Mesenteric fat pad (tissue), 1 donor: Measurements from ENCODE around the gene DDO. TPM values are rescaled to one million over a fixed set of nuclear protein-coding genes. Genes with fewer than 3 reads are reported as not detected.
"Not testable (repeated sequence)": the region's sequence is repeated elsewhere in the genome, so short reads cannot be mapped to it uniquely, and the experiment has no call there.

ENCODE experiments used
- DNase-seq: peaks from one replicate; pipeline ENCODE4 v3.0.0-alpha.2; 2020; ENCODE audit warnings: low spot score
- long read RNA-seq: library from polyadenylated mRNA; unstranded; transcript quantifications from one replicate; pipeline ENCODE4 v2.0.0, GENCODE V29; 2020
- total RNA-seq: library from RNA; stranded (reverse); fragmentation: NEBNext Ultra II Directional; extraction: Animal tissue kit (Norgen Biotek cat#: 25700); gene quantifications from one replicate; pipeline ENCODE4 v1.2.1, GENCODE V29; 2021
- donor health status: DM: yes; HTN: yes; CAD: no.

DDO gene, protein sequence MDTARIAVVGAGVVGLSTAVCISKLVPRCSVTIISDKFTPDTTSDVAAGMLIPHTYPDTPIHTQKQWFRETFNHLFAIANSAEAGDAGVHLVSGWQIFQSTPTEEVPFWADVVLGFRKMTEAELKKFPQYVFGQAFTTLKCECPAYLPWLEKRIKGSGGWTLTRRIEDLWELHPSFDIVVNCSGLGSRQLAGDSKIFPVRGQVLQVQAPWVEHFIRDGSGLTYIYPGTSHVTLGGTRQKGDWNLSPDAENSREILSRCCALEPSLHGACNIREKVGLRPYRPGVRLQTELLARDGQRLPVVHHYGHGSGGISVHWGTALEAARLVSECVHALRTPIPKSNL
- 3.2 TPM for total RNA-seq
- long read RNA-seq, transcript DDO-201 (4 exons, 1,953 nt) = minor isoform, 6 of 22 reads
- long read RNA-seq, transcript DDO-202 (5 exons, 2,130 nt) = major isoform, 13 of 22 reads
- long read RNA-seq, partial matches to known transcripts = 2 of 22 reads
- long read RNA-seq, other reads (novel, unspliced or antisense) = 1 of 22 reads

DNA sequence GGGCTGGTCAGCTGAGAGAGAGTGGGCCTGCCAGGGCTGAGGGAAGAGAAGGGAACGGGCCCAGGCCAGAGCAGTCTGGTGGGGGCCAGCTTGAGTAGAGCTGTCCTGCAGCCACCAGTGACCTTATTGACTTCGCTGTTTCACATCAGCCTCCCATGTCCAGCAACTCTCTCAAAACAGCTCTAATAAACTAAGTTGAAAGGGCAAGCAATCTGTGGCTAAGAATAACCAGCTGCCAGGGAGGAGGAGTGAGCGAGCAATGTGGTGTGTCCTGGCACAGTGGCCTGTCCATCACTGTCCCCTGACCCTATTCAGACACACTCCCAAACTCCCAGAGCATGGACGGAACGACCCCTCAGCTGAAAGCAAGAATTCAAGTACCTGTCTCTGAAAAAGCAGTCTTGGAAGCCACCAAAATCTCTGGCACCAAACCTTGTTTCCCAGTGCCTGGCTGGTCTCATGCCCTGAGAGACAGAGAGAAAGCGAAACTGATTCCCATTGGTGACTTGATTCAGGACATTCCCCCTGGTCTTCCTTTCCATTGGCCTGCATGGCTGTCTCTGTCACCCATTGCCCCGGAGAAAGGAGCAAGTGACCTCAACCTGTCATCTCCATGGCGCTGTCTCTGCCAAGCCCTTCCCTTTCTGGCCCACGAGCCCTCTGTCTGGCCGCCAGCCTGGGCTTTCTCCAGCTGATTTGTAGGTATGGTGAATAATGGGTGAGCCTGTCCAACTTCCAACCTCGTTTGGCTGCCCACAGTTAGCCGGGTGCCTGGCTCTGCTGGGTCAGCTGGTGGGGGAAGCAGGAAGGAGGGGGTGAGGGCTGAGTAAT, at the start of gene DDO:
TSS of gene DDO (minus strand) at position 490 of the 831 bp plus-strand sequence. CDS start 2,113 bp downstream, outside the sequence.
- DNase-seq = no peak

DNA sequence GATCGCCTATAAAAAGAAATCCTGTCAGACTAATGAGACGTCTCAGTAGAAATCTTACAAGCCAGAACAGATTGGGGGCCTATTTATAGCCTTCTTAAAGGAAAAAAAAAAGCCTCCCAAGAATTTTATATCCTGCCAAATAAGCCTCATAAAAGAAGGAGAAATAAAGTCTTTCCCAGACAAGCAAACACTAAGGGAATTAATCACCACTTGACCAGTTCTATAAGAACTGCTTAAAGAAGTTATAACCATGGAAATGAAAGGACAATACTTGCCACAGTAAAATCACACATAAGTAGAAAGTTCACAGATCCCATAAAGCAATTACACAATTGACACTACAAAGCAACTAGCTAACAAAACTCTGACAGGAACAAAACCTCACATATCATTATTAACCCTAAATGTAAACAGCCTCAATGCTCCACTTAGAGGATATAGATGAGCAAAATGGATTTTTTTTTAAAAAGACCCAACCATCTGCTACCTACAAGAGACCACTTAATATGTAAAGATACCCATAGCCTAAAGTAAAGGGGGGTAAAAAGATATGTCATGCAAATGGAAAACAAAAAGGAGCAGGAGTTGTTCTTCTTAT, 47.6 kb upstream of the DDO start:
- no peak for DNase-seq

DNA sequence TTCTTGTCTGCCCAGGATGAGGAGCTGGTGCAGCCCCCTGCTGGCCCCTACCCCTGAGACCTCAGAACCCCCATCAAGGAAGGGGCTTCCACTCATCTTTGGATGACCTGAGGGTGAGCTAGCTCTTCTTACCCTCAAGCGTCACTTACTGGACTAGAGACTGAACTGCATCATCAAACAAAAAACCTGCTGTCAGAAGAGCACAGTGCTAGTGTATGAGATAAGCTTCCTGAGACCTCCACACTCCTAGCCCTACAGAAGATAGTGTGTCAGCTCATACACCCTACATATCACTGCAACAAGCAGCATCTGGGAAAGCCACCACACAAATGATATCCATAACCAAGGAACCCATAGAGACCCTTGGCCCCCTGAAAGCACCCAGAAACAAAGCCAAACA, 46.0 kb upstream of the DDO start:
- DNase-seq = no peak

DNA sequence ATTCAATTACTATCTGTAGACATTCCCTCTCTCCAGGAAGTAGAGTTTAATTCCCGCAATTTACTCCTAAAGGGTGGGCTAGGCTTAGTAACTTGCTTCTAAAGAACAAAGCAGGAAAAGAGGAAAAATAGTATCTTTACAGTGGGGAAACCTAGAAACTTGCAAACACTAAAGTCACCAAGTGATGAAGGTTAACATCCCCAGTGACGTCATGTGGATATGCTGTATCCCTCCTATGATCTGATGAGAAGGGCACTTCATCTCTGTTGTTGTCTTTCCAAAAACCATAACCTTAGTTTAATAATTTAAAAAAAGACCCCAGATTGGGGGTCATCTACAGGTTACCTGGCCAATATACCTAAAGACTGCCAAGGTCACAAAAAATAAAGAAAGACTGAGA, 43.8 kb upstream of the DDO start:
- DNase-seq = no peak

DNA sequence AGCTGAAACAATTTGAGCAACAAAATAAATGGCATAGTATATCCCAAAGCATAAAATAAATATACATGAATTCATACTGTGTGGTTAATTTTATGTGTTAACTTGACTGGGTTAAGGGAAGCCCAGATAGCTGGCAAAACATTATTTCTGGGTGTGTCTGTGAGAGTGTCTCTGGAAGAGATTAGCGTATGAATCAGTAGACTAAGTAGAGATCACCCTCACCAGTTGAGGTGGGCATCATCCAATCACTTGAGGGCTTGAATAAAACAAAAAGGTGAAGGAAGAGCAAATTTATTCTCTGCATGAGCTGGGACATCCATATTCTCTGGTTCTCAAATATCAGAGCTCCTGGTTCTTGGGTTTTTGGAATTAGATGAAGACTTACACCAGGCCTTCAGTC, 43.1 kb upstream of the DDO start:
- no peak for DNase-seq

DNA sequence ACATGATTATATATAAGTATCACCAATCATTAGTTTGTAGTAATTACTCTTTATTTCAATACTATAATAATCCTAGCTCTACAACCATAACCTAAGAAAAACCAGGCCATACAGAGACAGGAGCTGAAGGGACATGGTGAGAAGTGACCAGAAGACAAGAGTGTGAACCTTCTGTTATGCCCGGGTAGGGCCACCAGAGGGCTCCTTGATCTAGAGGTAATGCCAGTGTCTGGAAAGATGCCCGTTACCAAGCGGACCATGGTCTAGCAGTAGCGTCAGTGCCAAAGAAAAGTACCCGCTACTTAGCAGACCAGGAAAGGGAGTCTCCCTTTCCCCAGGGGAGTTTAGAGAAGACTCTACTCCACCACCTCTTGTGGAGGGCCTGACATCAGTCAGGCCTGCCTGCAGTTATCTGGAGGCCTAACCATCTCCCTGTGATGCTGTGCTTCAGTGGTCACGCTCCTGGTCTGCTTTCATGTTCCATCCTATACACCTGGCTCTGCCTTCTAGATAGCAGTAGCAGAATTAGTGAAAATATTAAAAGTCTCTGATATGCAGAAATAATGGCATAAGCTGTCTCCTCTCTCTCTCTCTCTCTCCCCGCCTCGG, 42.3 kb upstream of the DDO start:
- DNase-seq = not testable (repeated sequence)

DNA sequence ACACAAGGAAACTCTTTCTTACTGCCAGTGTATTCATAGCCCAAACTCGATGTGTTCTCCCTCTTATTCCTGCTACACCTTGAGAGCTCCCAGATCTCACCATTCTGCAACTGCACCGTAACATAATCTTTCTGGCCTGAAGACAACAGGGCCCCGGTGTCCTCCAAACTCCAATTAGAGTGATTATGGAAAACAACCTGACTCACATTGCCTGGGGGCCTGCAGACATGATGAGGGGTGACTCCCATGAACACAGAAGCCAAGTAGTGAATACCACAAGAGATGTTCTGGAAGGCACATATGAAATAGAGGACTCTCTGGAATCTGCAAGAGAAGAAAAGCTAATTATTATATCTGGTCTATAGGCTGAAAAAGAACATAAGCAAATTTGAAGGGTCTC, 41.3 kb upstream of the DDO start:
- no peak for DNase-seq

DNA sequence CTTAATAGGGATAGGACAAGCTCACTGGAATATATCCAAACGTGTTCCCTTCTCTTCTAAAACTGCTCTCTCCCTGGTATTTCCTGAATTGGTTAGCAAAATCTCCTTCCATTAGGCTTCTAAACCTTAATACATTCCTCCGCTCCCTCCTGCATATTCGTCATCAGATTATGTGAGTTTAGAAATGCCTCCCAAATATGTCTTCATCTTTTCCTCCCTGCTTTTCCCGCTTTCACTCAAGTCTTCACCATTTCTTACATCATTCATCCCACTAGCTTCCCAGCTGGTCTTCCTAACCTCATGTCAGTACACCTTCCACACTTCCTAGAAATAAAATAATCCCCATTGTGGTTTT, 34.1 kb upstream of the DDO start:
- DNase-seq = no peak

DNA sequence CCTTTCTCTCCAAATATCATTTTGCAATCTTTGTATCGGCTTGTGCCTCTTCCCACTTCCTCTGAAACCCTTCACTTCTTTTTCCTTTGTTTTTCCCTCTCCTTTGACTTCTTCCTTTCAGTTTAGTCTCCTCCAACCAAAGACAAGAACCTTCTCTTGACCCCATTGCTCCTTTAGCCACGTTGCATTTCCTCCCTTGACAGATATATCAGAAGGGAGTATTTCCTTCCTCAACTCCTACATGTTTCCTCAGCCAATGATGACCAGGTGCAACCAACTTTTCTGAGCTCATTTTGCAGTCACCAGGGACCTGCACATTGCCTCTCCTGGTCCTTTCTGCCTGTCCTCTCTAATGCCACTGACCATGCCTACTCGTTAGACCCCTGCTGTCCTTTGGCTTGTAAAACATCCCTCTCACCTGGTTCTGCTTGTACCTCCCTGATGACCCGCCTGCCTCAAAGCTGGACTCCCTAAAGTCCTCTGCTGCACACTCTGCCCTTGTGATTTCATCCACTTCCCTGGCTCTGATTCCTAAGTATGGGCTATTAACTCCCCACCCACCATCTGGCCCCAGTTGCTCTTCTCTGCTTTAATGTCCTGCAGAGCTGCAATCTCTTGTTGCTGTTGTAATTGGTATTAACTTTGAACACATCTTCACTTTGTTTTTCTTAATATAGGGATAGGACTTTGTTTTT, 33.6 kb upstream of the DDO start:
- no peak for DNase-seq

DNA sequence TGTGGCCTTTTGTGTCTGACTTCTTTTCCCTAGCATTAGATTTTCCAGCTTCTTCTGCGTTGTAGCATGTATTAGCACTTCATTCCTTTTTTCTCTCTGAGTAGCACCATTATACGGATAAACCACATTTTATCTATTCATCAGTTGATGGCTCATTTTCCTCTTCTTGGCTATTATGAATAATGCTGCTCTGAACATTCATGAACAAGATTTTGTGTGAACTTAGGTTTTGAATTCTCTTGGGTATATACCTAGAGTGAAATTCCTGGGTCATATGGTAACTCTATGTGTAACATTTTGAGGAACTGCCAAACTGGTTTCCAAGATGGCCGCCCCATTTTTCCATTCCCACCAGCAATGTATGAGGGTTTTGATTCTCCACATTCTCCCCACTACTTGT, 32.4 kb upstream of the DDO start:
- DNase-seq = no peak

DNA sequence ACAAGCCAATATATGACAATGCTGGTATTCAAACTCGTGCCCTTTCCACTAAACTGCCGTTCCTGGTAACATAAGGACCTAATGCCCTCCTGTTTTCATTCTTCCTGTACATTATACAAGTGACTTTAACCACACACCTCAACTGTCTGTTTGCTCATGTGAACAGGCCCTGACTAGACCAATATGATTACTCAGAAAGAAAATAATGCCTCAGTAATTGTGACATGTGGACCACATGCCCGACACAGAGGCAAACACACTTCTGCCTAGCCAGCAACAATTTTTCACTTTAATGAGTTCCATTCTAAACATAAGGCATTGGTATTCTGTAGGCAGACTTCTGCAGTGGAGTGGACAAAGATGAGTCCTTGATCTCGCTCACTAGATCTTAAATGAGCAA, 31.0 kb upstream of the DDO start:
- DNase-seq = no peak

DNA sequence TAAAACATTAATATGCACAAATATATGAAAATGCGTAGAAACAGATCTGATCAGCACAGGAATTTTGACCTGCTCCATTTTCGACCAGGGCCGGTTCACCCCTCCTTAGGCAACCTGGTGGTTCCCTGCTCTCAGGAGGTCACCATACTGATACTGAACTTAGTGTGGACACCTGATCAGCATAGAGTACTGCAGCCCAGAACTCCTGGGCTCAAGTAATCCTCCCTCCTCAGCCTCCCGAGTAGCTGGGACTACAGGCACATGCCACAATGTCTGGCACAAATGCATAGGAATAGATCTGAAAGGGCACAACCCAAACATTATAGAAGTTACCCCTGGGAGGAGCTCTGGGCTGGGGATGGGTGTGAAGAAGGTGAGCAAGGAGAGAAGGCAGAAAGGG, 24.7 kb upstream of the DDO start:
- DNase-seq = no peak

DNA sequence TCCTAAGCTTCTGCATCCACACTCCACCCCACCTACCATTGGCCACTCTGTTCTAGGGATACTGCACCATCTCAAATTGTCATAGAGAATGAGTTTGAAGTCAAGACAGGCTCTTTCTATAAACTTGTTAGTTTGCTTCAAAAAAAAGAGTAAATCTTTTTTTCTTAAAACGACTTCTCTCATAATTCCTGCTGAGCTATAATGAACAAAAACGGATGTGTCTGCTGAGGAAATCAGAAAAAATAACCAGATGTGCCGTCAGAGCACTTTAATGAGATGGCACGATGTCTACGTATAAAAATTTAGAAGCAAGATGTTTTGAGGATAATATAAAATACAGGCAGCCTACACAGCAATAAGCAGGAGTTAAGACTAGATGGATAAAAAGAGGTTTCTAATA, 24.0 kb upstream of the DDO start:
- no peak for DNase-seq

DNA sequence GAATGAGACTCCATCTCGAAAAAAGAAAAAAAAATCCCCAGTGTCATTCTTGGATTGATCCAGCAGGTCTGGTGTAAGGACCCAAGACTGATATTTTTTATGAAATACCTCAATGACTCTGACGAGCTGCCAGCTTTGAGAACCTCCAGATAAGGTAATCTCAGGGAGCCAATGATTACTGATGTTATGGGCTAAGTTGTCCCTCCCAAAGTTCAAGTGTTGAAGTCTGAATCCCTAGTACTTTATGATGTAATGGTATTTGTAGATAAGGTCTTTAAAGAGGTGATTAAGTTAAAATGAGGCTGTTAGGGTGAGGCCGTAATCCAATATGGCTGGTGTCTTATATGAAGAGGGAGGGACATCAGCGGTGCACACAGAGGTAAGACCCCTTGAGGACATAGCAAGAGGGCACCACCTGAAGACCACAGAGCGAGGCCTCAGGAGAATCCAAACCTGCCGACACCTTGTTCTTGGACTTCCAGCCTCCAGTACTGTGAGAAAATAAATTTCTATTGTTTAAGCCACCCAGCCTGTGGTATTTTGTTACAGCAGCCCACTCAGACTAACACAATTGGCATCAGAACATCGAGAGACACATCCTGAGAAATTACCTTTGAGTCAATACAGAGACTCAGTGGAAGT, 19.7 kb upstream of the DDO start:
- no peak for DNase-seq

DNA sequence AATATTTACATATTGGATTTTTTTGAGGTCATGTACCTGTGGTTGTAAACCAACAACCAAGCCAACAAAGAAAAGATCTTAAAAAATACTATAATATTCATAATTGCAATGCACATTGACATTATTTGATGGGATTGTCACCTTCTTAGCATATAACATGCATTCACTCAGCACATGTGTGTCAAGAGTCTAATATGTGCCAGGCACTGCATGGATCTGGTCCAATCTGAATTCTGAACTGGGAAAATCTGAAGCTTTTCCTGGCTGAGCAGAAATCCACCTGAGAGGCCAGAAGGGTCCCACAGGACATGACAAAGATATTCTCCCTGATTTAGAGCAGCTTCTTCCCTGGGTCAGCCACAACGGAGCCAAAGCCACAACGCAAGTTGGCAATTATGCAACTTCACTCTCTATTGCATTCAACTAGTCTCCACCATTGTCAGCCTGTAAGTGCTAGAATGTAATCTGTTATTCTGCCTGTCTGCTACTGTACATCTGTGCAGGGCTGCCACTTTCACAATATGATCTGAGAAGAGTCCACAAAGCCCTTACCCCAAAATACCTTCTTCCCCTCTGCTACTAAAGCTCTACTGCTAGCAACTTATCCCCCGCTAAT, 17.0 kb upstream of the DDO start:
- no peak for DNase-seq

DNA sequence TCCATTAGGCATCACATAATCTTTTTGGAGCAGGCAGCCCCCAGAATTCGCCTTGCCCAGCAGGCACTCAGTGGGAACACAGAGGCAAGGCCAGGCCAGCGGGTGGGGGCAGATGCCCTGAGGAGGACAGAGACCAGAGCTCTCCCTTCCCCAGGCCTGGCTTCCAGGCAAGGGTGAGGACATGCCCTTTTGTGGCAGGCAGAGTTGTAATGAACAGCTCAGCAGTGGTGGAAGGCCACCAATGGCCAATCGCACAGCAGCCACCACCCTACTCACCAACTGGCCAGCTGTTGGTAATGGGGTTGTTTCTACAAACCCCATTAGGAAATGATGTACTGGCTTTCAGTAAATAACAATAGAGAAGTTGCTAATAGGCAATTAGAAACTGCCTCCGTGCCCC, 15.4 kb upstream of the DDO start:
- no peak for DNase-seq

DNA sequence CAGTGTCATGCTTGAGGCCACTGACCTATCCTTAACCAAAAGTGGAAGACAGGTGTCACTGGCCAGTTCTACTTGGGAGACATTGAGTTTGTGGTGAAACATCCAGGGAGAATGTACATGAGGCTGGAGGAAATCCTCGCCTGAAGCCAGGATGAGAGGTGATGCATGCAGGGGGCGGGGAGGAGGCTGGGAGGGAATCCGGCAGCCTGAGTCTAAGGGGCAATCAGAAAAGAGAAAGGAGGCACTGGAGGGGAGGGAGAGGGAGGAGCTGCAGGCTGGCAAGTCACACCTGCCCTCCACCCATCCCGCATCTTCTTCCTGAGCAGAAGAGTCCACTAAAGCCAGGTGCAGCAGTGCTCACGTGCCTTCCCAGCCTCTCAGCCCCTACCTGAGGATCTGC, 14.9 kb upstream of the DDO start:
- no peak for DNase-seq

DNA sequence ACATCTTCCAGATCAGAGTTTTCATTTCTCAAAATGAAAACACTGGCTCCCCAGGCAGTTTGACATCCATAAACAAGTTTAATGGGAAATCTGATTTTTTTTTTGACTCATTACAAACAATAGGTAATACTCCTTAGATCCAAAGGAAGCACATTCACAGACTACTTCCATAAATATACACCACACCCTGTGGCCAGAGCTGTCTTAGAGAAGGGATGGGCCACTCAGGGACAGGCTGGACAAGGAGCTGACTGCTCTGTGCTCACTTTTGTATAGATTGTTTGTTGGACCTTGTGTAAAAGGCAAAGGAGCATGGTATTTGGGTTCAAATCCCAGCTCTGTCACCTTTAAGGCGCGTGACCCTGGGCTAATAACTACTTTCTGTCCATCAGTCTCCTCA, 12.8 kb upstream of the DDO start:
- DNase-seq = no peak

DNA sequence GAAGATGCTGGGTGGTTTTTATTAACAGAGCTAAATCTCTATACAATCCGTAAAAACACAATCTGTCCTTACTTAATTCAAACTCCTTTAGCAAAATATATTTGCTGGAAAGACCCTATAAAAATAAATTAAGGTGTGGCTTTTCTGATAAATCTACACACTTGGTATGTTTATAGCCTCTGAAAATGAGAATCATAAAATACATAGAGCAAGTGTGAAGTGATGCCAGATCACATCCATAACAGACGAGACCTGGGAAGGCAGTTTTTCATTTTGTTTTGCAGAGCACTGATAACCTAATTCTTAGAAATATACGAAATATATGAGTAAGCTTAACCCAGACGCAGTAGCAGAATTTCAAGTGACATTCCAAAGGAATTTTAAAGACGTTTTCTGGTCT, 10.4 kb upstream of the DDO start:
- DNase-seq = no peak

DNA sequence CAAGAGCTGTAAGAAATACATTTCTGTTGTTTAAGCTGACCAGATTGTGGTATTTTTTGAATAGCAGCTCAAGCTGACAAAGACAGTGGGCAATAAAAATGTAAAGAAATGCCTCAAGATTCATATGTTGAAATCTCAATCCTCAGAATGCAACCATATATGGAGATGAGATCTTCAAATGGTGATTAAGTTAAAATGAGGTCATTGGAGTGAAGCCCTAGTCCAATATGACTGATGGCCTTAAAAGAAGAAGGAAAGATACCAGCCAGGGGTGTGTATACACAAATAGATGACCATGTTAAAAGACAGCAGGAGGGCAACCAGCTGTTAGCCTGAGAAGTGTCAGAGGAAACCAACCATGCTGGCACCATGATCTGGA, 7.1 kb upstream of the DDO start:
- no peak for DNase-seq
